GM20000 (cell line): ENCODE measurements around the gene GRK4.

Source experiments
- DNase-seq: peaks from one replicate; pipeline ENCODE4 v3.0.0; 2012; ENCODE audit warnings: low spot score
- TF ChIP-seq, protein P1 (sequence below): IDR thresholded peaks from 2 replicates; pipeline ENCODE4 v1.5.1; 2012; ENCODE audit warnings: mild to moderate bottlenecking, control low read depth; ENCODE audit errors: extremely low read depth, missing control alignments

GRK4 gene

DNA sequence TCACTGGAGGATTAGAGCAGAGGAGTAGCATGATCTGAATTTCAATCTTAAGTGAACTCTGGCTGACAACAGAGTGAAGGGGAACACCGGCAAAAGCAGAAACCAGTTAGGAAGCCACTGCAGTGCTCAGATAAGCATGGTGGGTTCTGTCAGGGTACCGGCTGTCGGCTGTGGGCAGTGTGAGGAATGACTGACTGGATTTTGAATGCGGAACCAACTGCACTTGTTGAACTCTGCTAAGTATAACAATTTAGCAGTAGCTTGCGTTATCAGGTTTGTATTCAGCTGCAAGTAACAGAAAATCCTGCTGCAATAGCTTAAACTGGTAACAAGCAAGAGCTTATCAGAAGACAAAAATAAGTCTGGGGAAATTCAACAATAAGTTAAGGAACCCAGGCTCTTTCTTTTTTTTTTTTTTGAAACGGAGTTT, 116.3 kb downstream of the GRK4 start:
- TF ChIP-seq, protein P1, sequence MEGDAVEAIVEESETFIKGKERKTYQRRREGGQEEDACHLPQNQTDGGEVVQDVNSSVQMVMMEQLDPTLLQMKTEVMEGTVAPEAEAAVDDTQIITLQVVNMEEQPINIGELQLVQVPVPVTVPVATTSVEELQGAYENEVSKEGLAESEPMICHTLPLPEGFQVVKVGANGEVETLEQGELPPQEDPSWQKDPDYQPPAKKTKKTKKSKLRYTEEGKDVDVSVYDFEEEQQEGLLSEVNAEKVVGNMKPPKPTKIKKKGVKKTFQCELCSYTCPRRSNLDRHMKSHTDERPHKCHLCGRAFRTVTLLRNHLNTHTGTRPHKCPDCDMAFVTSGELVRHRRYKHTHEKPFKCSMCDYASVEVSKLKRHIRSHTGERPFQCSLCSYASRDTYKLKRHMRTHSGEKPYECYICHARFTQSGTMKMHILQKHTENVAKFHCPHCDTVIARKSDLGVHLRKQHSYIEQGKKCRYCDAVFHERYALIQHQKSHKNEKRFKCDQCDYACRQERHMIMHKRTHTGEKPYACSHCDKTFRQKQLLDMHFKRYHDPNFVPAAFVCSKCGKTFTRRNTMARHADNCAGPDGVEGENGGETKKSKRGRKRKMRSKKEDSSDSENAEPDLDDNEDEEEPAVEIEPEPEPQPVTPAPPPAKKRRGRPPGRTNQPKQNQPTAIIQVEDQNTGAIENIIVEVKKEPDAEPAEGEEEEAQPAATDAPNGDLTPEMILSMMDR, result no peak
- DNase-seq, result peak; percentile 38

DNA sequence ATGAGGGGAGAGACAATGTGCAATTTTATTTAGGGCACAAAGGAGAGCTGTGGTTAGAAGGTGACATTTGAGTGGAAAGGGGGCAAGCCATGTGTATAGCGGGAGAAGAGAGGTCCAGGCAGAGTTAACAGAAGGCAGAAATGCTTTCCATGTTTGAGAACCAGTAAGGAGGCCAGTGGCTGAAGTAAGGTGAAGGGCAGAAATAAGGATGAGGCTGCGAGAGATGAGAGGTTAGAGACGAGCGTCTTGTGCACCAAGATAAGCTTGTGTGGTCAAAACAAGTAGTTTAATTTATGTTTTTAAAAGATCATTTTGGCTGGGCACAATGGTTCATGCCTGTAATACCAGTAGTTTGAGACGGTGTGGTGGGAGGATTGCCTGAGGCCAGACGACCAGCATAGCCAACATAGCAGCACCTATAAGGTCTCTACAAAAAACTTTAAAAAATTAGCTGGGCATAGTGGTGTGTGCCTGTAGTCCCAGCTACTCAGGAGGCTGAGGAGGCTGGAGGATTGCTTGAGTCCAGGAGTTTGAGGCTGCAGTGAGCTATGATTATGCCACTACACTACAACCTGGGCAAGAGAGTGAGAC, 119.6 kb downstream of the GRK4 start:
- TF ChIP-seq, protein P1, result no peak

DNA sequence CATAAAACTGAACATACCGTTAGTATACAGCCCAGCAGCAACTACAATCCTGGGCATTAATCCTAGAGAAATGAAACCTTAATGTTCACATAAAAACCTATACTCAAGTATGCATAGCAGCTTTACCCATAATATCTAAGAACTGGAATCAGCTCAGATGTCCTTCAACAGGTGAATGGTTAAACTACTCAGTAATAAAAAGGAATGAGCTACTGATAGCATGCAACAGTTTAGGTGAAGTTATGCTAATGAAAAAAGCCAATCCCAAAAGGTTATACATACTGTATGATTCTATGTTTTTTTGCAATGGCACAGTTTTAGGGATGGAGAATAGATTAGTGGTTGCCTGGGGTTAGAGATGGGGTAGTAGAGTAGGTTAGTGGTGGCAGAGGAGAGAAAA, 120.4 kb downstream of the GRK4 start:
- TF ChIP-seq, protein P1, result no peak
- DNase-seq, result no peak

More for the DNA sequence above, 119.6 kb downstream of the GRK4 start:
- no peak for DNase-seq

DNA sequence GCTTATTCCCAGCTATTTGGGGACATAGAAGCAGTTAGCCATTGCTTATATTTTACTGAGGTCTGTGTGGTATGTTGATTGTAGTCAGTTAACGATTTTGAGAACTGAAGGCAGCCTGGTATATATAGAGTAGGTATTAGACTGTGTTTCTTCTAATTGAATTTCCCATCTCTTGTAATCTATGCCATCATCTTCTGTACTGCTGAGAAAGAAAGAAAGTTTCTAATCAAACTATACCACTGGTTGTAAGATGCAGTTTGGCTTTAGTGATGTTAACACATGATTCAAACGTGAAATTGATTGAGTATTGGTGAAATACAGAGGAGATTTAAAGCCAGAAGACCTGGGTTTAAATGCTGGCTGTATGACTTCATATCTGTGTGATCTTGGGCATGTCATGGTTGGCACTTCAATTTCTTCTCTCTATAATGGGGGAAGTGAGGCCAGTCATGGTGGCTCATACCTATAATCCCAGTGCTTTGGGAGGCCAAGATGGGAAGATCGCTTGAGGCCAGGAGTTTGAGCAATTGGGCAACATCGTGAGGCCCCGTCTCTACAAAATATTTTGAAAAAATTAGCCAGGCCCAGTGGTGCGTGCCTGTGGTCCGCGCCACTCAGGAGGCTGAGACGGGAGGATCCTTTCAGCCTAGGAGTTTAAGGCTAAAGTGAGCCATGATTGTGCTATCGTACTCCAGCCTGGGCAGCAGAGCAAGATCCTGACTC, 122.7 kb downstream of the GRK4 start:
- no peak for DNase-seq
- TF ChIP-seq, protein P1, result no peak

DNA sequence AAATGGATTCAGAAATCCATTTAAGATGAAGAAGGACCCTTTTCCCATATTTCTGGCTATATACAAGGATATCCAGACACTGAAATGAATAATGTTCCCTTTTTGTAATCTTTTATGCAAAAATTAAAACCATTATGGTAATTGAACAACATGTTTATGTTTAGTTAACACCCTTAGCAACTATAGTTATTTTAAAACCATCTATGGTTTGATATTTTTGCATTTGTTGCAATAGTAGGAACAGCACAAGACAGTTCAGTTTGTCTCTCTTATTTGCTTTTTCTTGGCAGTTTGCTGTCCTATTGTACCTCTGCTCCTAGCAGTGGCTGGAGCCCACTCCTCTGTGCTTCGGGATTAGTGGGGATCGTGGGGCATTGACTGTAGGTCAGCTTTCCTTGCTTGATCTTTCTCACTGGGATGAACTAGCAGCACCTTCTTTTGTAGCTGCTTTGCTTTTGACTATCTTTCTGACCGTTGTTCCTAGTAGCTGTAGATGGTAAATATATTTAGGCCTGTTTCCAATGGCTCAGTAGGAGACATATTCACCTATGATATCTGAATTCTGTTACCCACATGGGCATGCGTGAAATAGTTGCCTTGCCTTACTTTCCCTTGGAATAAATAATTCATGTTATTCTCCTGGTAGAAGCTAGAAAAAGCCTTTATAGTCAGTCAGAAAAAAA, 123.9 kb downstream of the GRK4 start:
- TF ChIP-seq, protein P1, result no peak
- no peak for DNase-seq
